IMR-90 (cell line): ENCODE measurements around the gene STX5. TPM values are rescaled to one million over a fixed set of nuclear protein-coding genes. Genes with fewer than 3 reads are reported as not detected.

Experiments
- polyA plus RNA-seq, 3 experiments: library from polyadenylated mRNA; depleted of rRNA; stranded (reverse); fragments of >200 nt; gene quantifications; 2 replicates each; pipeline ENCODE4 v1.2.3, GENCODE V29; 2012; ENCODE audit warnings: low replicate concordance in 1 of 3
- total RNA-seq: library from RNA; depleted of rRNA; stranded (reverse); fragments of >200 nt; gene quantifications from 2 replicates; pipeline ENCODE4 v1.2.3, GENCODE V29; 2012
- TF ChIP-seq, protein P1 (sequence below): conservative IDR thresholded peaks from 2 replicates; pipeline ENCODE4 v1.5.1; 2012; ENCODE audit warnings: mild to moderate bottlenecking, low read depth, low read length, improper control_type of control experiment

Gene STX5
- total and polyA plus RNA-seq, 2 of the 4 experiments (the other 2 are of a cell fraction): 43.1 to 49.5 TPM

DNA sequence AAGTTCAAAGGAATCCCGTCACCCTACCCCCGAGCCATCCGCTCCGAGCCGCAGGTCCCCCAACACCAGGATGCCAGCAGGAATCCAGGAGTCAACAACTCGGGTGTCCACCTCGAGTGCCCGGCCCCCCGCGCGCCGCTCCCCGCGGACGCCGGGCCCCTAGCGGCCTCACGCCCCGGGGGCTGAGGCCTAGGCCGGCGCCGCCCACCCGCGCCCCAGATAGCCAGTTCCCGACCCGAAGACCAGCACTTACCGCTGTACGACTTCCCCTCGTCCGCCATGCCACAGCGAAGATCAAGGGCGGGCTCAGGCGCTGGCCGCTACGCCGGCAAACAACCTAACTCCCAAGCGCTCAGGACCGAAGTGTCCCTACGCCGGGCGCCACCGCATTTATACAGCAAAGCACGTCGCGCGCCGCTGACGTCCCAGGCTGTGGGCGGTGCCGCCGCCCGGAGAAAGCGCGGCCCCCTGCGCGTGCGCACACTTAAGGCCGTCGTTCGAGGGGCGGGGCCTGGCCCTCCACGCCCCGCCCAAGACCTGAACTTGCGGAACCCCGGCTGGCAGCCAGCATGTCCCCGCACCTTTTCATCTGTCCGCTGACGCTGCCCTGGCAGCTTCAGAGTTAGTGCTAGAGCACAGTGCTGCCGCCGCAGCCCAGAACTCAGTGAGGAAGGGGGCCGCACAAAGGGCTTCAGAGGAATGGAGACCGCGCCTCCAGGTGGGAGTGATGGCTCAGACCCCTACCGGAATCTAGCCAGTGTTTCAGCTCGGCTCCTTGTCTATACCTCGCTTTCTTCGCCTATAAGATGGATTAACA is 26.6 kb downstream of the STX5 start, which contains the start of gene NXF1 (continued):
- TF ChIP-seq, protein P1, sequence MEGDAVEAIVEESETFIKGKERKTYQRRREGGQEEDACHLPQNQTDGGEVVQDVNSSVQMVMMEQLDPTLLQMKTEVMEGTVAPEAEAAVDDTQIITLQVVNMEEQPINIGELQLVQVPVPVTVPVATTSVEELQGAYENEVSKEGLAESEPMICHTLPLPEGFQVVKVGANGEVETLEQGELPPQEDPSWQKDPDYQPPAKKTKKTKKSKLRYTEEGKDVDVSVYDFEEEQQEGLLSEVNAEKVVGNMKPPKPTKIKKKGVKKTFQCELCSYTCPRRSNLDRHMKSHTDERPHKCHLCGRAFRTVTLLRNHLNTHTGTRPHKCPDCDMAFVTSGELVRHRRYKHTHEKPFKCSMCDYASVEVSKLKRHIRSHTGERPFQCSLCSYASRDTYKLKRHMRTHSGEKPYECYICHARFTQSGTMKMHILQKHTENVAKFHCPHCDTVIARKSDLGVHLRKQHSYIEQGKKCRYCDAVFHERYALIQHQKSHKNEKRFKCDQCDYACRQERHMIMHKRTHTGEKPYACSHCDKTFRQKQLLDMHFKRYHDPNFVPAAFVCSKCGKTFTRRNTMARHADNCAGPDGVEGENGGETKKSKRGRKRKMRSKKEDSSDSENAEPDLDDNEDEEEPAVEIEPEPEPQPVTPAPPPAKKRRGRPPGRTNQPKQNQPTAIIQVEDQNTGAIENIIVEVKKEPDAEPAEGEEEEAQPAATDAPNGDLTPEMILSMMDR: no peak
